ENCODE results near the gene RPRD2. TPM values are rescaled to one million over a fixed set of nuclear protein-coding genes. Genes with fewer than 3 reads are reported as not detected.

Gene RPRD2
- total RNA-seq, 1 experiment from 2014 or later, result 26.7 TPM

DNA sequence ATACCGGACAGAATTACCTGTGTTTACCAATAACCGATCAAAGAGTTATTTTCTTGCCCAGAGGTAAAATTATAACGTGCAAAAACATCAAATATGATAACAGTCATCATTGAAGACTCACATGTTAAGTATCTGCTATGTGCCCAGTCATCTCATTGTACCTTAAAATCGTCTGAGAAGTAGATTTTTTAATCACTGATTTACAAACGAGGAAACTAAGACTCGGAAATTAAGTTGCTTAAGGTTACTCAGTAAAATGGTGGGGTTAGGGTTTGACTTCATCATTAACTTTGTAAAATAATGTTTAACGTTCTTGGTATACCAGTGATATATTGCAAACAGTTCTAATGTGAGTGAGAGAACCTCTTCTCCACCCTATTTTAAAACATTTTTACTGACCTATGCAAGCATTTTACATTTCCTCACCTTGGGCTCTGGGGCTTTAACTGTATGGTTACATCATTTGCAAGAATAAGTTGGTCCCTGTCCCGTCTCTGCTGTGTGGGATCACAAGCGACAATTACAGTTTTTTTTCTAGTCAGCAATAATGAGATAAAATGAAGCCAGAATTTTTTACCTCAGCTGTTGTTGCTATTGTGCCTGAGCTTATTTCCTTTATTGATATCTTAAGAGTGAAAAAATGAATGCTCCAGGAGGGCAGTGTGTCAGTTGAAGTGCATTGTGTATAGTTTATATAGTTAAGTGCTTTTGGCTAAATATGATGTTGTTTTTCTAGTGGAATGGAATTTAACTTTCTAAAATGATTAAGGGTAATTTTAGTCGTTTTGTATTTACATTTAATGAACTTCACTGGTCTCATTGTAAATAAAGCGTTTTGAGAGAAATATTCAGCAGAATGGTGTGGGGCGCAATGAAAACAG is 2.7 kb downstream of the RPRD2 start:
- peak overlapping the region; percentile 99; the same call in 1 of the 2 replicates for H3K27ac ChIP-seq (ENCODE audit: low read depth, low read length)
- H4K20me1 ChIP-seq (ENCODE audit: insufficient read depth), result no peaks in the 10 kb centered on the region
- no peaks in the 10 kb centered on the region for H3K9me3 ChIP-seq (ENCODE audit: control insufficient read depth in 1 of 2, insufficient read depth in 1 of 2, low read depth in 1 of 2, low read length in 2 of 2)
- RAD21 ChIA-PET (ENCODE audit: low non-redundant PET in 1 of 2, low total read pairs in 2 of 2, uncharacterized antibody in 2 of 2, unreplicated experiment in 2 of 2), result no interaction called here
- DNase-seq (ENCODE audit: low read depth, low spot score) (no peak), ATAC-seq (no peak)
- H3K36me3 ChIP-seq (ENCODE audit: control insufficient read depth in 1 of 2, insufficient read depth in 2 of 2, low read length in 2 of 2), result no peaks in the 10 kb centered on the region
- H3K9me2 ChIP-seq (ENCODE audit: insufficient read depth), result no peaks in the 10 kb centered on the region
- intact Hi-C loops (cut with micrococcal nuclease), result no loop called here
- peak overlapping the region; percentile 94 for H3K9ac ChIP-seq (ENCODE audit: low read length)
- POLR2A ChIA-PET, result no interaction called here
- CTCF ChIA-PET, result no interaction called here
- H3K79me2 ChIP-seq (ENCODE audit: insufficient read depth, low read length), result peaks cover 69% of the 10 kb centered on the region
- peak overlapping the region; percentile 72 for H3K4me2 ChIP-seq (ENCODE audit: low read length)
- H3K4me1 ChIP-seq (ENCODE audit: control insufficient read depth in 1 of 2, insufficient read depth in 2 of 2, low read length in 2 of 2), result peaks cover 17 to 28% of the 10 kb centered on the region in 2 experiments
- TF ChIP-seq, protein P1, sequence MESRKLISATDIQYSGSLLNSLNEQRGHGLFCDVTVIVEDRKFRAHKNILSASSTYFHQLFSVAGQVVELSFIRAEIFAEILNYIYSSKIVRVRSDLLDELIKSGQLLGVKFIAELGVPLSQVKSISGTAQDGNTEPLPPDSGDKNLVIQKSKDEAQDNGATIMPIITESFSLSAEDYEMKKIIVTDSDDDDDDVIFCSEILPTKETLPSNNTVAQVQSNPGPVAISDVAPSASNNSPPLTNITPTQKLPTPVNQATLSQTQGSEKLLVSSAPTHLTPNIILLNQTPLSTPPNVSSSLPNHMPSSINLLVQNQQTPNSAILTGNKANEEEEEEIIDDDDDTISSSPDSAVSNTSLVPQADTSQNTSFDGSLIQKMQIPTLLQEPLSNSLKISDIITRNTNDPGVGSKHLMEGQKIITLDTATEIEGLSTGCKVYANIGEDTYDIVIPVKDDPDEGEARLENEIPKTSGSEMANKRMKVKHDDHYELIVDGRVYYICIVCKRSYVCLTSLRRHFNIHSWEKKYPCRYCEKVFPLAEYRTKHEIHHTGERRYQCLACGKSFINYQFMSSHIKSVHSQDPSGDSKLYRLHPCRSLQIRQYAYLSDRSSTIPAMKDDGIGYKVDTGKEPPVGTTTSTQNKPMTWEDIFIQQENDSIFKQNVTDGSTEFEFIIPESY (IDR thresholded peaks at IDR 0.05; ENCODE audit: extremely low read depth, insufficient replicate concordance, low read length), result no peak
- BruUV-seq (replicated peaks), result no TSS peak
- H3K4me3 ChIP-seq (replicated peaks in 1 of 2; ENCODE audit: low read depth in 1 of 2, low read length in 2 of 2), result peak overlapping the region; percentile 80 to 89
- H2AFZ ChIP-seq (ENCODE audit: low read depth, low read length, poor library complexity, severe bottlenecking), result no peak overlapping the region
- no peaks in the 10 kb centered on the region for H3K27me3 ChIP-seq (ENCODE audit: insufficient read depth, low read length)

DNA sequence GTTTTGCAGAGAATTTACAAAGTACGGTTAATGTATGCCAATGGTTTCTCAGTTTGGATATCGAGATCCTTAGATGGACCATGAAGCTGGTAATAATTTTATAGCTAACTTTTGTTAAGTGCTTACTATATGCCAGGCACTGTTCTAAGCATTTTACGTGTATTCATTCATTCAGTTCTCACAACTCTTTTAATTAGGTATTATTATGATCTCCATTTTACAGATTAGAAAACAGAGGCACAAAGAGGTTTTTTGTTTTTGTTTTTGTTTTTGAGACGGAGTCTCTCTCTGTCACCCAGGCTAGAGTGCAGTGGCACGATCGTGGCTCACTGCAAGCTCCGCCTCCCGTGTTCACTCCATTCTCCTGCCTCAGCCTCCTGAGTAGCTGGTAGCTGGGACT is 7.2 kb downstream of the RPRD2 start:
- ChIA-PET POLR2A (no interaction called here), CTCF (no interaction called here), RAD21 (ENCODE audit: low non-redundant PET in 1 of 2, low total read pairs in 2 of 2, uncharacterized antibody in 2 of 2, unreplicated experiment in 2 of 2) (no interaction called here)
- ATAC-seq, result no peak
- Histone ChIP-seq H3K4me3 (replicated peaks in 1 of 2; ENCODE audit: low read depth in 1 of 2, low read length in 2 of 2) (no peak overlapping the region), H3K9me2 (ENCODE audit: insufficient read depth) (no peaks in the 10 kb centered on the region), H3K9me3 (ENCODE audit: control insufficient read depth in 1 of 2, insufficient read depth in 1 of 2, low read depth in 1 of 2, low read length in 2 of 2) (no peaks in the 10 kb centered on the region), H4K20me1 (ENCODE audit: insufficient read depth) (no peaks in the 10 kb centered on the region), H3K4me1 (ENCODE audit: control insufficient read depth in 1 of 2, insufficient read depth in 2 of 2, low read length in 2 of 2) (peaks cover 8 to 14% of the 10 kb centered on the region in 2 experiments; a peak in 3 of 4 replicates), H3K9ac (ENCODE audit: low read length) (no peak overlapping the region), H2AFZ (ENCODE audit: low read depth, low read length, poor library complexity, severe bottlenecking) (no peak overlapping the region), H3K4me2 (ENCODE audit: low read length) (no peak overlapping the region), H3K79me2 (ENCODE audit: insufficient read depth, low read length) (peaks cover 96% of the 10 kb centered on the region), H3K27me3 (ENCODE audit: insufficient read depth, low read length) (no peaks in the 10 kb centered on the region), H3K27ac (ENCODE audit: low read depth, low read length) (no peak overlapping the region), H3K36me3 (ENCODE audit: control insufficient read depth in 1 of 2, insufficient read depth in 2 of 2, low read length in 2 of 2) (no peaks in the 10 kb centered on the region)
- intact Hi-C loops (cut with micrococcal nuclease), result no loop called here
- no TSS peak for BruUV-seq (replicated peaks)
- DNase-seq (ENCODE audit: low read depth, low spot score), result no peak
- no peak for TF ChIP-seq JUND (IDR thresholded peaks at IDR 0.05)
- TF ChIP-seq, protein P2, sequence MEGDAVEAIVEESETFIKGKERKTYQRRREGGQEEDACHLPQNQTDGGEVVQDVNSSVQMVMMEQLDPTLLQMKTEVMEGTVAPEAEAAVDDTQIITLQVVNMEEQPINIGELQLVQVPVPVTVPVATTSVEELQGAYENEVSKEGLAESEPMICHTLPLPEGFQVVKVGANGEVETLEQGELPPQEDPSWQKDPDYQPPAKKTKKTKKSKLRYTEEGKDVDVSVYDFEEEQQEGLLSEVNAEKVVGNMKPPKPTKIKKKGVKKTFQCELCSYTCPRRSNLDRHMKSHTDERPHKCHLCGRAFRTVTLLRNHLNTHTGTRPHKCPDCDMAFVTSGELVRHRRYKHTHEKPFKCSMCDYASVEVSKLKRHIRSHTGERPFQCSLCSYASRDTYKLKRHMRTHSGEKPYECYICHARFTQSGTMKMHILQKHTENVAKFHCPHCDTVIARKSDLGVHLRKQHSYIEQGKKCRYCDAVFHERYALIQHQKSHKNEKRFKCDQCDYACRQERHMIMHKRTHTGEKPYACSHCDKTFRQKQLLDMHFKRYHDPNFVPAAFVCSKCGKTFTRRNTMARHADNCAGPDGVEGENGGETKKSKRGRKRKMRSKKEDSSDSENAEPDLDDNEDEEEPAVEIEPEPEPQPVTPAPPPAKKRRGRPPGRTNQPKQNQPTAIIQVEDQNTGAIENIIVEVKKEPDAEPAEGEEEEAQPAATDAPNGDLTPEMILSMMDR (IDR thresholded peaks at IDR 0.05 in 2 of 3, conservative IDR thresholded peaks at IDR 0.05 in 1 of 3; ENCODE audit: borderline replicate concordance in 1 of 3, insufficient read depth in 1 of 3, low read depth in 2 of 3, low read length in 2 of 3), result no peak
- TF ChIP-seq EZH2phosphoT487 (IDR thresholded peaks at IDR 0.05; ENCODE audit: borderline replicate concordance), result no peak
- TF ChIP-seq, protein P3, sequence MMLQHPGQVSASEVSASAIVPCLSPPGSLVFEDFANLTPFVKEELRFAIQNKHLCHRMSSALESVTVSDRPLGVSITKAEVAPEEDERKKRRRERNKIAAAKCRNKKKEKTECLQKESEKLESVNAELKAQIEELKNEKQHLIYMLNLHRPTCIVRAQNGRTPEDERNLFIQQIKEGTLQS (IDR thresholded peaks at IDR 0.05), result no peak
- no peak for TF ChIP-seq CEBPB (IDR thresholded peaks at IDR 0.05; ENCODE audit: low read depth)
- no peak for TF ChIP-seq TCF7L2 (IDR thresholded peaks at IDR 0.05; ENCODE audit: borderline replicate concordance, extremely low read depth, insufficient read depth, insufficient read length)
- no peak for TF ChIP-seq EGR1 (IDR thresholded peaks at IDR 0.05; ENCODE audit: low read depth)
- TF ChIP-seq FOSL1 (IDR thresholded peaks at IDR 0.05; ENCODE audit: low read depth), result no peak
- TF ChIP-seq ZNF274 (IDR thresholded peaks at IDR 0.05; ENCODE audit: low read depth, low read length), result no peak
- TF ChIP-seq, protein P4, sequence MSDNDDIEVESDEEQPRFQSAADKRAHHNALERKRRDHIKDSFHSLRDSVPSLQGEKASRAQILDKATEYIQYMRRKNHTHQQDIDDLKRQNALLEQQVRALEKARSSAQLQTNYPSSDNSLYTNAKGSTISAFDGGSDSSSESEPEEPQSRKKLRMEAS (IDR thresholded peaks at IDR 0.05), result no peak
- no peak for TF ChIP-seq SP1 (IDR thresholded peaks at IDR 0.05; ENCODE audit: low read depth)
- TF ChIP-seq SIN3A (IDR thresholded peaks at IDR 0.05; ENCODE audit: low read depth), result no peak
- TF ChIP-seq YY1 (IDR thresholded peaks at IDR 0.05; ENCODE audit: extremely low read depth, insufficient replicate concordance, low read depth, low read length), result no peak
- no peak for TF ChIP-seq EZH2 (IDR thresholded peaks at IDR 0.05)
- no peak for TF ChIP-seq POLR2A (IDR thresholded peaks at IDR 0.05; ENCODE audit: borderline replicate concordance, extremely low read depth, insufficient read depth, insufficient read length)
